Measurements from ENCODE around the gene GLIPR2. TPM values are rescaled to one million over a fixed set of nuclear protein-coding genes. Genes with fewer than 3 reads are reported as not detected.
"Not testable (repeated sequence)": the region's sequence is repeated elsewhere in the genome, so short reads cannot be mapped to it uniquely, and the experiment has no call there.

The GLIPR2 gene
- total RNA-seq, 4 donors from 2014 or later: 51.3 to 84.9 (median 59.6) TPM

- intact Hi-C loops (cut with DNase I): no loop called here
- no peak for DNase-seq (ENCODE audit: extremely low spot score)
- WGBS: 62% methylated on average over 7 of the region's 7 CpGs
- Histone ChIP-seq H3K4me3 (no peak overlapping the region), H3K36me3 (peaks cover 0 to 19% (median 3%) of the 10 kb centered on the region in 4 donors), H3K27me3 (no peaks in the 10 kb centered on the region), H3K9me3 (no peaks in the 10 kb centered on the region), H3K27ac (replicated peaks in 1 of 4) (peak overlapping the region; percentile 65 to 87 (median 84)), H3K4me1 (peaks cover 24 to 82% (median 76%) of the 10 kb centered on the region in 4 donors)
- TF ChIP-seq EP300 (IDR thresholded peaks at IDR 0.05): no peak
- peak; percentile 25 to 28 for TF ChIP-seq POLR2AphosphoS5 (IDR thresholded peaks at IDR 0.05)
- TF ChIP-seq, protein P1, sequence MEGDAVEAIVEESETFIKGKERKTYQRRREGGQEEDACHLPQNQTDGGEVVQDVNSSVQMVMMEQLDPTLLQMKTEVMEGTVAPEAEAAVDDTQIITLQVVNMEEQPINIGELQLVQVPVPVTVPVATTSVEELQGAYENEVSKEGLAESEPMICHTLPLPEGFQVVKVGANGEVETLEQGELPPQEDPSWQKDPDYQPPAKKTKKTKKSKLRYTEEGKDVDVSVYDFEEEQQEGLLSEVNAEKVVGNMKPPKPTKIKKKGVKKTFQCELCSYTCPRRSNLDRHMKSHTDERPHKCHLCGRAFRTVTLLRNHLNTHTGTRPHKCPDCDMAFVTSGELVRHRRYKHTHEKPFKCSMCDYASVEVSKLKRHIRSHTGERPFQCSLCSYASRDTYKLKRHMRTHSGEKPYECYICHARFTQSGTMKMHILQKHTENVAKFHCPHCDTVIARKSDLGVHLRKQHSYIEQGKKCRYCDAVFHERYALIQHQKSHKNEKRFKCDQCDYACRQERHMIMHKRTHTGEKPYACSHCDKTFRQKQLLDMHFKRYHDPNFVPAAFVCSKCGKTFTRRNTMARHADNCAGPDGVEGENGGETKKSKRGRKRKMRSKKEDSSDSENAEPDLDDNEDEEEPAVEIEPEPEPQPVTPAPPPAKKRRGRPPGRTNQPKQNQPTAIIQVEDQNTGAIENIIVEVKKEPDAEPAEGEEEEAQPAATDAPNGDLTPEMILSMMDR (IDR thresholded peaks at IDR 0.05): no peak
- no peak for TF ChIP-seq POLR2A (IDR thresholded peaks at IDR 0.05; ENCODE audit: low read depth)
Measured at GRCh38 chr9:36158917-36159316, 22.4 kb downstream of the GLIPR2 start.

- H3K27me3 ChIP-seq; DNase-seq (ENCODE audit: extremely low spot score); H3K4me3 ChIP-seq; intact Hi-C loops (cut with DNase I); H3K9me3 ChIP-seq: not testable (repeated sequence)
- 94% methylated on average over 4 of the region's 4 CpGs for WGBS
- Histone ChIP-seq H3K36me3 (peaks cover 0 to 19% (median 3%) of the 10 kb centered on the region in 4 donors), H3K4me1 (peaks cover 18 to 82% (median 75%) of the 10 kb centered on the region in 4 donors), H3K27ac (replicated peaks in 1 of 4) (peak overlapping the region; percentile 65 to 87 (median 84))
Measured at GRCh38 chr9:36159509-36159908, 23.0 kb downstream of the GLIPR2 start.

GRCh38 chr9:36160126-36160525 is 23.6 kb downstream of the GLIPR2 start:
- Histone ChIP-seq H3K4me1 (peaks cover 13 to 82% (median 75%) of the 10 kb centered on the region in 4 donors), H3K27ac (replicated peaks in 1 of 4) (peak overlapping the region; percentile 65 to 87 (median 84)), H3K36me3 (peaks cover 0 to 19% (median 3%) of the 10 kb centered on the region in 4 donors)
- H3K9me3 ChIP-seq; intact Hi-C loops (cut with DNase I); H3K27me3 ChIP-seq; H3K4me3 ChIP-seq; DNase-seq (ENCODE audit: extremely low spot score): not testable (repeated sequence)
- WGBS: 85% methylated on average over 11 of the region's 11 CpGs

GRCh38 chr9:36161187-36161586 is 24.7 kb downstream of the GLIPR2 start:
- Histone ChIP-seq H3K27ac (replicated peaks in 1 of 4) (peak overlapping the region; percentile 80 to 88 (median 87)), H3K4me3 (no peak overlapping the region), H3K4me1 (peaks cover 17 to 87% (median 79%) of the 10 kb centered on the region in 4 donors), H3K36me3 (peaks cover 0 to 12% (median 3%) of the 10 kb centered on the region in 4 donors), H3K9me3 (no peaks in the 10 kb centered on the region), H3K27me3 (no peaks in the 10 kb centered on the region)
- no peak for TF ChIP-seq POLR2AphosphoS5 (IDR thresholded peaks at IDR 0.05)
- no peak for TF ChIP-seq POLR2A (IDR thresholded peaks at IDR 0.05; ENCODE audit: low read depth)
- TF ChIP-seq, protein P1 (IDR thresholded peaks at IDR 0.05): no peak
- WGBS: 76% methylated on average over 2 of the region's 2 CpGs
- DNase-seq (ENCODE audit: extremely low spot score): no peak
- intact Hi-C loops (cut with DNase I): no loop called here

GRCh38 chr9:36162211-36162738 is 25.7 kb downstream of the GLIPR2 start:
- Histone ChIP-seq H3K4me3 (no peak overlapping the region), H3K4me1 (peaks cover 21 to 97% (median 89%) of the 10 kb centered on the region in 4 donors), H3K36me3 (peaks cover 0 to 6% (median 0%) of the 10 kb centered on the region in 4 donors), H3K27ac (replicated peaks in 1 of 4) (peak overlapping the region; percentile 80 to 88 (median 87)), H3K27me3 (no peaks in the 10 kb centered on the region), H3K9me3 (no peaks in the 10 kb centered on the region)
- intact Hi-C loops (cut with DNase I): no loop called here
- DNase-seq (ENCODE audit: extremely low spot score): no peak
- TF ChIP-seq POLR2A (IDR thresholded peaks at IDR 0.05; ENCODE audit: low read depth) (no peak), EP300 (IDR thresholded peaks at IDR 0.05) (no peak), POLR2AphosphoS5 (IDR thresholded peaks at IDR 0.05) (no peak)
- TF ChIP-seq, protein P1 (IDR thresholded peaks at IDR 0.05): no peak
- WGBS: 90% methylated on average over 17 of the region's 17 CpGs
